CD4-positive, CD25-positive, alpha-beta regulatory T cell (primary cell): ENCODE results near the gene SH3BP1. TPM values are rescaled to one million over a fixed set of nuclear protein-coding genes. Genes with fewer than 3 reads are reported as not detected.

Experiments
- ATAC-seq, 2 donors: fragments of 150-1000 bp; cut with Tn5 transposase; one replicate each; pipeline ENCODE4 v1.10.0; 2021; ENCODE audit warnings: low read depth in 2 of 2, moderate number of reproducible peaks in 2 of 2, moderate library complexity in 1 of 2
- DNase-seq, 3 donors: peaks; one replicate each; pipeline versions ENCODE4 v3.0.0 to v3.0.0-alpha.2; 2012 to 2022; ENCODE audit warnings: mixed read lengths in 1 of 3
- H3K27ac ChIP-seq: one replicate; pipeline ENCODE4 v1.7.0; 2013; ENCODE audit warnings: mild to moderate bottlenecking, low read length; ENCODE audit not compliant: insufficient read depth, poor library complexity, severe bottlenecking
- H3K27me3 ChIP-seq: one replicate; pipeline ENCODE4 v1.7.0; 2013; ENCODE audit warnings: low read length; ENCODE audit not compliant: control insufficient read depth, insufficient read depth
- H3K36me3 ChIP-seq: one replicate; pipeline ENCODE4 v1.7.0; 2013; ENCODE audit warnings: mild to moderate bottlenecking, low read length, moderate library complexity; ENCODE audit not compliant: control insufficient read depth, insufficient read depth
- H3K4me1 ChIP-seq: 2 replicates; pipeline ENCODE4 v1.7.0; 2013; ENCODE audit warnings: mild to moderate bottlenecking, low read length; ENCODE audit not compliant: insufficient read depth, control insufficient read depth, poor library complexity, severe bottlenecking
- H3K4me3 ChIP-seq: one replicate; pipeline ENCODE4 v1.7.0; 2013; ENCODE audit warnings: low read depth, mild to moderate bottlenecking, low read length, moderate library complexity
- H3K9me3 ChIP-seq, 2 experiments: 1 replicate in 1 of 2; 2 replicates in 1 of 2; pipeline ENCODE4 v1.7.0; 2013; ENCODE audit warnings: low read length in 2 of 2, mild to moderate bottlenecking in 1 of 2, moderate library complexity in 1 of 2; ENCODE audit not compliant: control insufficient read depth in 2 of 2
- H3K27ac Mint-ChIP-seq, 3 donors: one replicate each; pipeline ENCODE4 v1.8.0; 2020 to 2022; ENCODE audit warnings: mild to moderate bottlenecking in 3 of 3, mixed read lengths in 3 of 3, moderate library complexity in 2 of 3
- H3K27me3 Mint-ChIP-seq: one replicate; pipeline ENCODE4 v1.8.0; 2022; ENCODE audit warnings: mild to moderate bottlenecking, mixed read lengths
- H3K36me3 Mint-ChIP-seq: one replicate; pipeline ENCODE4 v1.8.0; 2020; ENCODE audit warnings: mixed read lengths
- H3K4me1 Mint-ChIP-seq, 4 donors: one replicate each; pipeline ENCODE4 v1.8.0; 2020 to 2022; ENCODE audit warnings: mixed read lengths in 4 of 4, mild to moderate bottlenecking in 1 of 4
- H3K4me3 Mint-ChIP-seq, 4 donors: one replicate each; pipeline ENCODE4 v1.8.0; 2020 to 2022; ENCODE audit warnings: mild to moderate bottlenecking in 4 of 4, mixed read lengths in 4 of 4, moderate library complexity in 3 of 4
- H3K9me3 Mint-ChIP-seq, 7 donors: one replicate each; pipeline ENCODE4 v1.8.0; 2020 to 2022; ENCODE audit warnings: mixed read lengths in 7 of 7, mild to moderate bottlenecking in 3 of 7, moderate library complexity in 2 of 7
- polyA plus RNA-seq, 4 donors: library from polyadenylated mRNA; unstranded; fragments of 300-500 nt; fragmentation: Illumina TruSeq; gene quantifications; one replicate each; pipeline ENCODE4 v1.2.3, GENCODE V29; 2021
- total RNA-seq: library from RNA; stranded (reverse); gene quantifications from one replicate; pipeline ENCODE4 v1.2.3, GENCODE V29; 2022

Gene SH3BP1
- total and polyA plus RNA-seq, 5 donors from 2014 or later: 10.1 to 126 (median 17.2) TPM

DNA sequence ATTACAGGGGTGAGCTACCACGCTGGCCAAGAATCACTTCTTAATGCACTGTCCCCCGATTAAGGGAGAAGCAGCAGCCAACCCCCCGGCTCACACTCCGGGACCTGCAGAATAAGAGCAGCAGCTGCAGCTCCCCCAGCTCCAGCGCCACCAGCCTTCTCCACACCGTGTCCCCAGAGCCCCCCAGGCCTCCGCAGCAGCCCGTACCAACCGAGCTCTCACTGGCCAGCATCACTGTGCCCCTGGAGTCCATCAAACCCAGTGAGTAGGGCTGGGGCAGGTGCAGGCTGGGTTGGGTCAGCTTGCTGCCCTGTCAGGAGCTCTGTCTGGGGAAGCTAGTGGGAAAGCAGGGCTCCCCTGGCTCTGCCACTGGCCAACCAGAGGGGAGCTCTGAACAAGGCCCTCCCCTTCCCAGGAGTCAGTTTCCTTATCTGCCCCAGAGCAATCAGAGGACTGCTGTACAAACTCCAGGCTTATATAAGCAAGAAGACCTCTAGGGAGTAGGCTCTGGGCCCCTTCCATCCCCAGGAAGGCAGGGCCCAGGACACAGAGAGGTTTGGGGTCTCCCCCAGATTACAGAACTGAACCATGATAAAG is 8.5 kb upstream of the SH3BP1 start:
- Mint-ChIP-seq H3K27me3 (no peaks in the 10 kb centered on the region), H3K9me3 (peaks cover 0 to 1% (median 0%) of the 10 kb centered on the region in 7 donors), H3K36me3 (no peaks in the 10 kb centered on the region), H3K4me3 (peak overlapping the region in 1 of 4 donors; percentile 32), H3K27ac (peak overlapping the region in 2 of 3 donors; percentile 76 to 84), H3K4me1 (peaks cover 0 to 84% (median 31%) of the 10 kb centered on the region in 4 donors)
- Histone ChIP-seq H3K4me3 (no peak overlapping the region), H3K27ac (peak overlapping the region; percentile 88), H3K36me3 (no peaks in the 10 kb centered on the region), H3K27me3 (no peaks in the 10 kb centered on the region), H3K4me1 (peaks cover 83% of the 10 kb centered on the region), H3K9me3 (no peaks in the 10 kb centered on the region)
- no peak for ATAC-seq
- DNase-seq: no peak

DNA sequence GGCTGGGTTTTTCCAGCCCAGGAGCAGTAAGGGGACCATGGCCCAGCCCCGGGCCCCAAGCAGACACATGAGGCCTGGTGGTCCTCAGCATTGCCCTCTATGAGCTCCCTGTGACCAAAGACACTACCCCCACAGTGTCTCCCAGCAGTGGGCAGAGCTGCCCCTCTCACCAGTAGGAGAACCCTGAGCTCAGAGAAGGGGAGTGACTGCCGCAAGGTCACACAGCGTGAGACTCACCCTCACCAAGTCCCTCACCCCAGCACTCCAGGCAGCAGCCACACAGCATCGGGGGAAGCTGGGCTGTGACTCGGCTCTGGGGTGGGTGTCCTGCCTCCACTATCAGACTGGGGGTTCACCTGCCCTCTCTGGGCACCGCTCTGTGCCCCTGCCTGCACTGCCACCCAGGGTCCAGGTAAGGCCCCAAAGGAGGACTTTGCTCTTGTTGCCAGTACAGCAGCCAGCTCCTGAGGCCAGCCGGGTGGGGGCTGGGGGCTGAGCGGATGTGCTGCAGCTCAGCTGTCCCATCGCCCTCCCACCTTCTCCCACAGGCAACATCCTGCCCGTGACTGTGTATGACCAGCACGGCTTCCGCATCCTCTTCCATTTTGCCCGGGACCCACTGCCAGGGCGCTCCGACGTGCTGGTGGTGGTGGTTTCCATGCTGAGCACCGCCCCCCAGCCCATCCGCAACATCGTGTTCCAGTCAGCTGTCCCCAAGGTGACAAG is 7.9 kb upstream of the SH3BP1 start:
- H3K9me3 ChIP-seq: no peaks in the 10 kb centered on the region
- Mint-ChIP-seq H3K4me1 (peaks cover 0 to 84% (median 35%) of the 10 kb centered on the region in 4 donors), H3K36me3 (no peaks in the 10 kb centered on the region), H3K27me3 (no peaks in the 10 kb centered on the region), H3K9me3 (peaks cover 0 to 1% (median 0%) of the 10 kb centered on the region in 7 donors), H3K27ac (peak overlapping the region in 2 of 3 donors; percentile 76 to 84), H3K4me3 (no peak overlapping the region)
- ATAC-seq (no peak), DNase-seq (peak in 1 of 3 donors; percentile 26)
- peak overlapping the region; percentile 88 for H3K27ac ChIP-seq
- no peaks in the 10 kb centered on the region for H3K27me3 ChIP-seq
- peaks cover 83% of the 10 kb centered on the region for H3K4me1 ChIP-seq
- no peaks in the 10 kb centered on the region for H3K36me3 ChIP-seq
- H3K4me3 ChIP-seq: no peak overlapping the region

DNA sequence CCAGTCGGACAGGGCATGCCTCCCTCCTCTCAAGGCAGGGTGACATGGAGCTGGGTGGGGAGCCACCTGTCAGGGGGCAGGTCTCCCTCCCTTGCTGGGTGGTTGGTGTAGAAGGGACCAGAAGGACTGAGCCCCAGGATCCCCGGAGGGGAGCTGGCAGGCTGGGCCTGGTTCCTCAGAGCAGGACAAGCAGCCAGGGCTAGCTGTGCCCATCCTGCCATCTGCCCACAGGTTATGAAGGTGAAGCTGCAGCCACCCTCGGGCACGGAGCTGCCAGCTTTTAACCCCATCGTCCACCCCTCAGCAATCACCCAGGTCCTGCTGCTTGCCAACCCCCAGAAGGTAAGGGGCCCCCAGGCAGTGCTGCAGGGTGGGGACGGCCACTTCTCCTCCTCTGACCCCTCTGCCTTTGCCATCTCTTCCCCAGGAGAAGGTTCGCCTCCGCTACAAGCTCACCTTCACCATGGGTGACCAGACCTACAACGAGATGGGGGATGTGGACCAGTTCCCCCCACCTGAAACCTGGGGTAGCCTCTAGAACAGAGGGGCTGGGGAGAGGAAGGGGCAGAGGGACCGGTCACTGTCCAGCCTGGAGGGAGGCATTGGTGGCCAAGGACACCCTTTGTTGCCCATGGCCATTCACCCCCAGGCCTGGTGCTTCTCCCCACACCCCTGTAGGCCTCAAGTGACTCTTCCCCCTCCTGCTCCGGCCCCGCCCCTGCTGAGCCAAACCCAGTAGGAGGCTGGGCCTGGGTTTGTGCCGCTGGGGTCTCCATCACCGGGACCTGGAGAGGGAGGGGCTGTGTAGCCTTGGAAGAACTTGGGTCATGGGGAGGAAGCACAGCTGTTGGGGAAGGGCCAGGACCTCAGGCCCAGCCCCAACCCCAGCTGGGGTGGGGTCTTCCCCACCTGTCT is 7.0 kb upstream of the SH3BP1 start:
- no peak for ATAC-seq
- Mint-ChIP-seq H3K4me3 (peak overlapping the region in 2 of 4 donors; percentile 21 to 60), H3K4me1 (peaks cover 0 to 84% (median 36%) of the 10 kb centered on the region in 4 donors)

DNA sequence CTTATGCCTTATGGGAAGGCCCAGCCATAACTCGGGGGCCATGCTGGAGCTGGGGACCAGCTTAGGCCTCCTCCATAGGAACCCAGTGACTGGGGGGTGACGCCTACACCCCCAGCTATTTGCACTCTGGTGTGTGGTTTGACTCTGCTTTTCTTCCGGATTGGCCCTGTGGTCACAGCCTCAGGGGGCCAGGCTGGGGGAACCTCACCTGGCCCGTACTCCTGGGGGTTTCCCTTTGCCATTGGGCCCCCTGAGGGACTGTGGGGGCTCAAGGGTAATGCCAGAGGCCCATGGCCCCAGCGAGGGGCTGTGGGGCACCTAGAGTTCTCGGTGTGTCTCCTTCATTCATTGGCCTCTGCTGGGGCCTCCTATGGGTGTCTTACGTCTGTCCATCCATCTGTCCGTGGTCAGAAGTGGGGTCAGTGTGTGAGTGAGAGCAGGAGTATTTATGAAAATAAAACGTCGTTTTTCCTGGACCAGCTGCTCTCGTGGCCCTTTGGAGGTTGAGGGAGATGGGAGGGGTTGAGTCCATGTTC is 6.3 kb upstream of the SH3BP1 start:
- peaks cover 83% of the 10 kb centered on the region for H3K4me1 ChIP-seq
- peak overlapping the region; percentile 60 to 84 (median 72) for H3K4me3 Mint-ChIP-seq
- H3K27ac ChIP-seq: peak overlapping the region; percentile 88
- ATAC-seq (peak; percentile 17 to 40), DNase-seq (peak in 2 of 3 donors; percentile 28 to 50)
- H3K27me3 Mint-ChIP-seq: no peaks in the 10 kb centered on the region
- no peaks in the 10 kb centered on the region for H3K27me3 ChIP-seq
- peaks cover 0 to 1% (median 0%) of the 10 kb centered on the region in 7 donors for H3K9me3 Mint-ChIP-seq
- peaks cover 0 to 84% (median 36%) of the 10 kb centered on the region in 4 donors for H3K4me1 Mint-ChIP-seq
- peak overlapping the region; percentile 41 for H3K4me3 ChIP-seq
- H3K9me3 ChIP-seq: no peaks in the 10 kb centered on the region
- H3K27ac Mint-ChIP-seq: peak overlapping the region; percentile 92 to 95 (median 94)
- H3K36me3 ChIP-seq: no peaks in the 10 kb centered on the region
- no peaks in the 10 kb centered on the region for H3K36me3 Mint-ChIP-seq

More for the DNA sequence above, 7.0 kb upstream of the SH3BP1 start:
- no peaks in the 10 kb centered on the region for H3K27me3 Mint-ChIP-seq
- Histone ChIP-seq H3K36me3 (no peaks in the 10 kb centered on the region), H3K27me3 (no peaks in the 10 kb centered on the region), H3K27ac (peak overlapping the region; percentile 88), H3K4me3 (no peak overlapping the region), H3K4me1 (peaks cover 83% of the 10 kb centered on the region), H3K9me3 (no peaks in the 10 kb centered on the region)
- peak overlapping the region; percentile 92 to 95 (median 94) for H3K27ac Mint-ChIP-seq
- peaks cover 0 to 1% (median 0%) of the 10 kb centered on the region in 7 donors for H3K9me3 Mint-ChIP-seq
- H3K36me3 Mint-ChIP-seq: no peaks in the 10 kb centered on the region
- DNase-seq: no peak

DNA sequence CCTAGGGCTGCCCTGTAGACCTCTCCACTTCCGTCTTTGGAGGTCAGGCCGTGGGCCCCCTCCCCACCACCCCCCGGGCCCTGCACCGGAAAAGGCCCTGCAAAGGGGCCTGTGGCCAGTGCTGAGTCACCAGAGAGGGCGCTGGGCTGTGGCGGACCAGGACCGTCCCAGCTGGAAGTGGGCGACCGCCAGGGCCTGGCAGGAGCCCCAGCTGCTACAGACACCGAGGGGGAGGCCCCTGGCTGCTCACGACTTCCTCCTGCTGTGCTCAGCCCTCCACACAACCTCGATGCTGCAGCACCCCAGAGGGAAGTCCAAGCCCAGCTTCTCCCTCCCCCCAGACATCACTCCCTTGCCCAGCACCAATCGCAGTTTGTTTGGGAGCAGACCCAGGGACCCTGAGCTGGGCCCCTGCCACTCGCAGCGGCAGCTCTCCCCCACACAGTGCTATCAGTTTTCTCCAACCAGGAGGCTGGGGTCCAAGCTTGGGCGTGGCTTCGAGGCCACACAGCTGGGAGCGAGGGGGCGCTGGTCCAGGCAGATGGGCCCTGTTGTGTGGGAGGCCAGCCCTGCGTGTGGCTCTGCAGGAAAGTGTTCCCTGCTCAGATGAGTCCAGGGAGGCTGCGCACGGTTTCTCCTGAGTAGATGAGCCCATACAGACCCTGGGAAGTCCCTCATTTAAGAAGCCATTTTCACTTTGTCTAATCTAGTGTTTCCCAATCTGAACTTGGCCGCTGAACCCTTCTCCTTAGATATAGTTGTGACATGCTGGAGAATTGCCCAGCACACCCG is 5.6 kb upstream of the SH3BP1 start:
- no peaks in the 10 kb centered on the region for H3K27me3 ChIP-seq
- ATAC-seq: peak; percentile 69 to 70
- H3K4me1 Mint-ChIP-seq: peaks cover 0 to 84% (median 35%) of the 10 kb centered on the region in 4 donors
- H3K9me3 Mint-ChIP-seq: peaks cover 0 to 1% (median 0%) of the 10 kb centered on the region in 7 donors
- peak; percentile 35 to 76 (median 39) for DNase-seq
- H3K9me3 ChIP-seq: no peaks in the 10 kb centered on the region
- H3K36me3 ChIP-seq: no peaks in the 10 kb centered on the region
- H3K27ac Mint-ChIP-seq: peak overlapping the region; percentile 94 to 95 (median 94)
- H3K27me3 Mint-ChIP-seq: no peaks in the 10 kb centered on the region
- peaks cover 84% of the 10 kb centered on the region for H3K4me1 ChIP-seq
- peak overlapping the region; percentile 60 to 91 (median 82) for H3K4me3 Mint-ChIP-seq
- H3K4me3 ChIP-seq: peak overlapping the region; percentile 59
- no peaks in the 10 kb centered on the region for H3K36me3 Mint-ChIP-seq
- H3K27ac ChIP-seq: peak overlapping the region; percentile 88

DNA sequence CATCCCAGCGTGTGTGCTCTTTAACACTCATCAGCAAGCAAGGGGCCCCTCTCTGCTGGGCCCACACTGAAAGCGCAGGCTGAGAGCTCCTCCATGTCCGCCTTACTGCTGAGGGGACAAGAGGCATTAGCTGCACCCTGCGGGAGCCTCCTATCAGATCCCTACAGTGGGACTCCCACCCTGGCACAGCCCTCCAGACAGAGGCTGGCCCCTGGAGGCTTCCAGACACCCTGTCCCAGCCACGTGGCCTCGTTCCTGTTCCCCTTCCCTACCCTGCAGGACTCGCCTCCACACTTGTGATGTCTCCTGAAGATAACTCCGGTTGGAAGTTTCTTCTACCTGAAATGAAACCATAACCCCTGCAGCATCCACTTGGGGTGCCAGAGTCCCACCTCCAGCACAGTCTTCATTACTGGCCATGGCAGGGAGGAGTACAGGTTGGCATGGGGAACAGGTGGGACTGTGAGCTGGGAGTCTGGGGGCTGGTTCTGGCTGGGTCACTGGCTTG is 5.0 kb upstream of the SH3BP1 start:
- H3K4me1 ChIP-seq: peaks cover 89% of the 10 kb centered on the region

More for the DNA sequence above, 5.0 kb upstream of the SH3BP1 start:
- H3K36me3 Mint-ChIP-seq: no peaks in the 10 kb centered on the region
- peaks cover 0 to 1% (median 0%) of the 10 kb centered on the region in 7 donors for H3K9me3 Mint-ChIP-seq
- peak in 1 of 3 donors; percentile 48 for DNase-seq
- Histone ChIP-seq H3K4me3 (peak overlapping the region; percentile 59), H3K27ac (peak overlapping the region; percentile 88), H3K36me3 (no peaks in the 10 kb centered on the region), H3K9me3 (no peaks in the 10 kb centered on the region), H3K27me3 (no peaks in the 10 kb centered on the region)
- H3K4me3 Mint-ChIP-seq: peak overlapping the region; percentile 60 to 91 (median 82)
- H3K4me1 Mint-ChIP-seq: peaks cover 0 to 80% (median 35%) of the 10 kb centered on the region in 4 donors
- ATAC-seq: no peak
- H3K27ac Mint-ChIP-seq: peak overlapping the region; percentile 94 to 95 (median 94)
- no peaks in the 10 kb centered on the region for H3K27me3 Mint-ChIP-seq
